NCI-H2196 (cell line): ENCODE data around the gene MCC.

Source experiments
- DNase-seq: peaks from one replicate; lab custom pipeline; 2025; ENCODE audit not compliant: unreplicated experiment; lab: John Stamatoyannopoulos, UW

MCC gene

DNA sequence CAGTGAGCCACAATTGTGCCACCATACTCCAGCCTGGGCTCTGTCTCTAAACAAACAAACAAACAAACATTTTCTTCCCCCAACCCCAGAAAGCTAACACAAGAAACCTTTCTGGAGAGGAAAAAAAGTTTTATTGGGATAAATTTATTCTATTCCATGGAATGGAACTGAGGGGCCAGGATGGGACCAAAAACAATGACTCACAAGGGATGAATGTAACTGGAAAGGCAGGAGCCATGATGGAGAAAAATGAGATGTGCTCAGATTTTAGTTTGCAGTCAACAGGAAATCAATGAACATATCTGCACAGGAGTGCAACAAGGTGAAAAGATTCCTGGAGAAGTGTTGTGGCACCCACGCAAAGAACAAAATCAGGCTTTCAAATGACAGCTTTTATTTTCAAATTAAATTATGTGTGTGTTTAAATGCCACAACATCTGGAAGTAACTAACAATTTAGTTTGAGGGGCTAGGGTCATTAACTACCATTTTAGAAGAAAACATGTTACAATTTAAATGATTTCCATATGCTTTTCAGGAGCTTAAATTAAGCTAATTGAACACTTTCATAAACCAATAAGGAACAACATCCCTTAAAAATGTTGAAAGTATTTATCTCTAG is 262.0 kb downstream of the MCC start:
- no peak for DNase-seq

DNA sequence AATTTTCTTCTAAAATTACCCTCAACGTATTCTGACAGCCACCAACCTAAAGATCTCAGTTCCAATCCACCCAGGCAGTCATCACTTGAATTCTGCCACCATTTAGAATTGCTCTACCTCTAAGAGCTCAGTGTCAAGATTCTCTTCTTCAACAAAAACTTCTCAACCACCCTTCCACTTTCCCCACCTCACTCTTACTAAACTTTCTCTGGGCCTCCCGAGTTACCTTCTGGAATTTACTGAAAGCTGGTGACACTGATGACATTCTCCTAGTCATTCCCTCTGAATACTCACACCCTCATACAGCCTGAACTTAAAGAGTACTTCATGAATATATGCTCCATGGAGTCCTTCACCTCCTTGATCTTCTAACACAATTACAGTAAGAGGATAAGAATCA is 263.0 kb downstream of the MCC start:
- DNase-seq: no peak

DNA sequence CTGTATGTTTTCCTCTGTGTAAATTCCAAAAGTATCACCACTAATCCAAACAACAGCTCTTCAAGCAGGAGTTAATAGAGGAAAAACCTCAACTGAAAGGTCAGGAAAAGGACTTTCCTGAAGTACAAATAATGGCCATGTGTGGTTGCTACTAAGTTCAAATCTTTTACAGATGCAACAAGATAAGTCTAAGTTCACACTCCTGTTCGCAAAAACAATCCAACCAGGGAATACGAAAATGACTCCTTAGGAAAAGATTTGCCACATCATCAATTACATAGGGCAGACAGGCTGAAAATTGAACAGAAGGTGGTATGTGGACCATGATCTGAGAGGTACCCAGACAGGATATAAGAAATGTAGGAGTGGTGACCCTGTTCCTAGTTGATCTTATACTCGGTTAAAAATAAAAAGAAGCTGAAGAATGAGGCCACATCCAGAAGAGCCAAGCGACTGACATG is 263.6 kb downstream of the MCC start:
- DNase-seq: no peak

DNA sequence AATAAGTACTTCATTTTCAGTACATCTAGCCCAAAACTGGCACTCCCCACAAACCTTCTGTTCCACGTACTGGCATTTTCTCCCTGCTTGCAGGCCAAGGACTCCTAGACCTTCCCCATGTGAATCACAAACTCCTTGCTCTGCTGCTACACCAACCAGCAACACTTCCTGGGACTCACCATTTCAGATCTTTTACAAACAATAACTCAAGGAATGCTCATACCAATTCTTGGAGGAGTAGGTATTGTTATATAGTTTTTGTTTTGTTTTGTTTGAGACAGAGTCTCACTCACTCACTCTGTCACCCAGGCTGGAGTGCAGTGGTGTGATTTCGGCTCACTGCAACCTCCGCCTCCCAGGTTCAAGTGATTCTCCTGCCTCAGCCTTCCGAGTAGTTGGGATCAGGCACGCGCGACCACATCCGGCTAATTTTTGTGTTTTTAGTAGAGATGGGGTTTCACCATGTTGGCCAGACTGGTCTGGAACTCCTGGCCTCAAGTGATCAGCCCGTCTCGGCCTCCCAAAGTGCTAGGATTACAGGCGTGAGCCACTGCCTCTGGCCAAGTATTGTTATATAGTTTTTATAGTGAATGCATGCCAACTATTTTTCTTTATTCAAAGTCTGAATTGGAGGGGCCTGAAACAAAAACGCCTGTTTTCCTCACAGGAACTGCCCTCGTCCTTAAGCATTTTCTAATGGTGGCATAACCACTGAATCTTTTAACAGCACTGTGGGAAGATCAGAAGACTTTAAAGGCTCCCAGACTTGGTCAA is 264.2 kb downstream of the MCC start:
- DNase-seq: no peak

DNA sequence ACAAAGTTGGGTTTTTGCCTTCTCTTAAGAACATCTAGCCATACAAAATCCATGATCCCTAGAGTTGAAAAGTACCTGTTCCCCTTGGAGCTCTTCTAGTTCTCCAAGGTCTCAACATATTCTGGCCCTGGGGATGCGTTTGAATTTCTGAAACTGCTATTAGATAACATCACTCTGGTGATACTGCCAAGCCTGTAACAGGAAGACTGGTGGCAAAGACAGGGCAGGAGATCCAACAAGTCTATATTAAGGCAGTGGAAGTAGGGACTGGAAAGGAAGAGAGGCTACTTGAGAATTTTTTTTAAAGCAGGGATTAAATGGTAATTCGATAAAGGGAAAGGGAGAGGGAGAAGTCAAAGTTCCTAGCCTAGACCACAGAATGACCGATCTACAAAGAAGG is 264.9 kb downstream of the MCC start:
- DNase-seq: no peak

DNA sequence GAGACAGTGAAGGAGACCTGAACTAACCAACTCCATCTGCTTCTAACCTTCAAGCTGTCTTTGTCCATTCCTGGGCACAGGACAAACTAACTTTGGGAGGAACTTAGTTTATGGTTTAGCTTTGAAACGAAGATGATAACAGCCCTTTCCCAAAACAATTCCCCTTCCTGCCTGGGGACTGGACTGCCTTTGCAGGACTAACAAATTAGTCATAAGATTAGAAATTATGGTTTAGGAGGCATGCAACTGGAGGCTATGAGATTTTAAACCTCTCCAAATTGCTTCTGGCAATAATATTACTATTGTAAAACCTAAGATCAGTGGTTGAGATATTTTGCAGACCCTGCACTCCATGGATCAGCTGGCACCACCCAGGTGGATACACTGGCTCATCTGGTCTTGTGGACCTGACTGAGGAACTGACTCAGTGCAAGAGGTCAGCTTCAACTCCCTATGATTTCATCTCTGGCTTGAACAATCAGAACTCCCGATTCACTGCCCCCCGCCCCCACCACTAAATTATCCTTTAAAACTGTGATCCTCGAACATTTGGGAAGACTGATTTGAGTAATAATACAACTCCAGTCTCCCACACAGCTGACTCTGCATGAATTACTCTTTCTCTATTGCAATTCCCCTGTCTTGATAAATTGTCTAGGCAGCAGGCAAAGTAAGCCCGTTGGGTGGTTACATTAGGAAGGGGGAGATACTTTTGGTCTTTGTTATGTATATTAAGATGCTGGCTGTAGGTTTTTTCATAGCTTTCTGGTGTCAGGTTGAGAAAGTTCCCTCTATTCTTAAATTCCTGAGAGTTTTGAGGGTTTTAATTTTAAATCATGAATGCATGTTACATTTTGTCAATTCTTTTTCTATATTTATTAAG is 266.7 kb downstream of the MCC start:
- no peak for DNase-seq

DNA sequence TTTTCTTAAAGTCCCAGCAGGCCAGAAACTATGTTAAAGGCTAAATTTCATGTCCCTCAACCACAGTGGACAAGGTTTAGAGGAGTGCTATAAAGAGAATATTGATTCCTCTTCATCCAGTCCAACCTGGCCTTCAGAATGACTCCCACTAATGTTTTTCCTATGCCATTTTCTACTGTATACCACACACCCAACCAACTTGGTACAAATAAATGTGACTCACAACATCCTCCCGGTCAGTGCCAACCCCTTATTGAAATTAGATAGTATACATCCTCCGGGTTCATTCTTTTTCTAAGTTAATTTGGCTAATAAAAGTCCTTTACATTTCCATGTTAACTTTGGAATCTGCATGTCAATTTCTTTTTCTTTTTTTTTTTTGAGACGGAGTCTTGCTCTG is 268.6 kb downstream of the MCC start:
- DNase-seq: no peak

DNA sequence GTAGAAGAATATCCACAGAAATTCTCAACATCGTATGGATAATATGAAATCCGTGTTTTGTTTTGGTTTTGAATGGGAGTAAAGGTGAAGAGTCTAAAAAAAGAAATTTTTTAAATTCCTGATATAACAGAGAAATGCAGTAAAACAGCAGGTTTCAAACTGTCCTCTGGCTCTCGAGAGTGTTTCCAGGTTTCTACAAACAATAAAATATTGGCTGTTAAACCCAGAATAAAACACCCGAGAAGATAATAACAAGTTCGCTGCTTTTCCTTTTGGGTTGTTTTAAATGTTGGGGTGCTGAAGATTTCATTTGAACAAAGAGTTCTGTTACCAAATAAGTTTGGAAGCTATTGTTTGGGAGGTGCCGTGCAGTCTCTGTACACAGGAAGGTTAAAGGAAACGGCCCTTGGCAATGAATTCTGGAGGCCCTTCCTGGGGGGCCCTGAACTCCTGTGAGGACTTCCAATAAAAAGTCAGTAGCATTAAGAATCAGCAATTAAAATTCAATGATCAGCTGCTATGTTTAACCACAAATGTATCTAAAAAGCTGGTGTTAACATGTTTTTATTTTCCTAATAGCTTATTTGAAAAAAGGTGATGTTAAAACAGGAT is 269.2 kb downstream of the MCC start:
- DNase-seq: no peak

DNA sequence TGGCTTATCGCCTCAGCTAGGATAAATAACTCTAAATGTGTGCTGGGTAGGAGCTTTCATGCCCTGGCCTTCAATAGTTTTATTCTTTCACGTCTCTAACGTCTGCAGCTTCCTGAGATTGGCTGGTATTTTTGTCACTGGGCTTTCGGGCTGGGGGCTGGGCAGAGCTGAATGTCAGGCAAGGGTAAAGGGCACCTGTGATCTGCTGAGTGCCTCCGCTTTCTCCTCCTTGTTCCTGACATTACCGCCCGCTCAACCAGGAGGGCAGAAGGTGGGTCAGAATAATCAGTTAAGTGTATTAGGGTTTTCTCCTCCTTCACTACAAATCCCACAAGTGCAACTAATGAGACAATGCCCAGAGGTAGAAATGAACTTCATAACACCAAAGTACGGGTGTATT is 270.1 kb downstream of the MCC start:
- no peak for DNase-seq

DNA sequence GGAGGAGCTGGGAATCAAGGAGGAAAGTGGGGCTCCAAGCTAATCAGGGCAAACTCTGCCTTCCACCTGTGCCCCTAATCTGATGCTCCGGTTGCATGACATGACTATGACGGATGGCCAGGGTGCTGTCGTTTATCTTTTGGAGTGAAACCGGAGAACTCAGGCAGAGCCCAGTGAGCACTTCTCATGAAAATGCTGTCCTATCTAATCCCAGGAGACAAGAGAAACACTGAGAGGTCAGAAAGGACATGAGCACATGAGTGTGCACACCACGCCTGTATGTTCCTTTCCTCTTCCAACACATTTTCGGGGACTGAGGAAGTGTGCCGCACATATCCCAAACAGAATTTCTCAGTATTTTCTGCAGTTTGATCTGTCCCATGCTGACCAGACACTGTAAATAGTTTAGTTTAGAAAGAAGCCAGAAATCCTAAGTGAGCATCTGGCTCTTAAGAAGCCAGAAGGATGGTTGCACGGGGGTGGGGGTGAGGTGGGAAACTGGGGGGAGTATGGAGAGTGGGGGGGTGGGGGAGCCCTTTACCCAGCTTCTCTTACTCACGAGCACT is 270.6 kb downstream of the MCC start:
- no peak for DNase-seq

DNA sequence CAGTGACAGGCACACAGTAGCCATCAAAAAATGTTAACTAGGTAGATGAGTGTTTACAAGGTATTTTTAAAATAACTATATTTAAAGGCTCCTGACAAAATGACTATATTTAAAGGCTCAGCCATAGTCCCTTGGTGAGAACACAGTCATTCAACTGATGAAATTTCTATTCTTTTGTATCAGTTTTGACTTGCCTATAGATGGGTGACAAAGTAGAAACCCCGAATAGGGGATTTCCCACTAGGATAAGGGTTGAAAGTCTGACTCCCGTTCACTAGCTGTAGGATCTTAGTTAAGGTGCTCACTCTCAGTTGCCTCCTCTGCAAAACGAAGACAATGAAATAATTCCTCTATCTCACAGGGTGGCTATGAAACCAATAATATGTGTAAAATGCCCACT is 271.7 kb downstream of the MCC start:
- no peak for DNase-seq

DNA sequence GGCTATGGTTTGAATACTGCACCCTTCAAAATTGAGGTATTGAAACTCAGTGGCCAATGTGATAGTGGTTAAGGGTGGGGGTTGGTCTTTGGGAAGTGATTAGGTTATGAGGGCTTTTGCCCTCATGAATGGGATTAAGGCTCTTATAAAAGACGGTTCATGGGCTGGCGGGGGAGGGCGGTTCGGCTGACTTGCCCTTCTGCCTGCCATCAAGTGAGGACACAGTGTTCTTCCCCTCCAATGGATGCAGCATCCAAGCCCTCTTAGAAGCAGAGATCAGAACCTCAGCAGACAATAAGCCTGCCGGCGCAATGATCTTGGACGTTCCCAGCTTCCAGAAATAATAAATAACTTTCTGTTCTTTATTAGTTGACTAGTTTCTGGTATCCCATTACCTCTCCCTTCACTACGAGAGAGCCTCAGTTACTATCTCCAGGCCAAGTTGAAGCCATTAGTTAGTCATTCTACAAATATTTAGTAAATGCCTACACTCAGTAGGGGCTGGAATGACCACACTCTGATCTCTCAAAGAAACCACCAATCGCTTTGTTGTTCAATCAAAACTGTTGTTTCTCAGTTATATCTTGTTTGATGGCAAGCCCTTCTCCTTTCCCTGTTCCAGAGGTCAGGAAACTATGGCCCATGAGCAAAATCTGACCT is 272.7 kb downstream of the MCC start:
- DNase-seq: no peak

DNA sequence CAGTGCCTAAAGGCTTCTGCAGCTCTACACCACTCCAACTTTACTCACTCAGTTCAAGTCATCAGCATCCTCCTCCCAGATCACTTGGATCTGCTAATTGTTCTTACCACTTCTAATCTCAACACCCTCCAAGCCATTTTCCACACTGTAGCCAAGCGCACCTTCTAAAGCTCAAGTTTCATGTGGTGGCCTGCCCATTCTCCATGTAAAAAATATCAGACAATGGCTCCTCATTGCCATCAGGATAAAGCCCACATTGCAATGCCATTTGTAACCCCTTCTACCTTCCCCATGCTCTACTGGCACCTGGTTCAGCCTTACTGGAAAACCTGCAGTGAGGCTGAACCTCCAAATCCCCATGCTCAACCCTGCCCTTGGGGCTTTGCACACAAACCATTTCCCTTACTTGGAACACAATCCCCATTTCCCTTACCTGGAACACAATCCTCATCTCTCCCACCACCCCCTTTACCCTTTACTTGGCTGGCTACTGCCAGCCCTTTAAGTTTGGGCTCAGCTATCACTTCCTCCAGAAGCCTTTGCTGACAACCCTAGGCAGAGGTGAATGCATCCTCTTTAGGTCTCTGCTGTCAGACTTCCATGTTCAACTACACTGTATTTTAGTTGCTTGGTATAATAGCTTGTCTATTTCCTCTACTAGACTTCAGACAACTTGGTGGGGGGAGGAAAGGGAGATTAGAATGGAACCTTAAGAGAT is 273.5 kb downstream of the MCC start:
- no peak for DNase-seq

DNA sequence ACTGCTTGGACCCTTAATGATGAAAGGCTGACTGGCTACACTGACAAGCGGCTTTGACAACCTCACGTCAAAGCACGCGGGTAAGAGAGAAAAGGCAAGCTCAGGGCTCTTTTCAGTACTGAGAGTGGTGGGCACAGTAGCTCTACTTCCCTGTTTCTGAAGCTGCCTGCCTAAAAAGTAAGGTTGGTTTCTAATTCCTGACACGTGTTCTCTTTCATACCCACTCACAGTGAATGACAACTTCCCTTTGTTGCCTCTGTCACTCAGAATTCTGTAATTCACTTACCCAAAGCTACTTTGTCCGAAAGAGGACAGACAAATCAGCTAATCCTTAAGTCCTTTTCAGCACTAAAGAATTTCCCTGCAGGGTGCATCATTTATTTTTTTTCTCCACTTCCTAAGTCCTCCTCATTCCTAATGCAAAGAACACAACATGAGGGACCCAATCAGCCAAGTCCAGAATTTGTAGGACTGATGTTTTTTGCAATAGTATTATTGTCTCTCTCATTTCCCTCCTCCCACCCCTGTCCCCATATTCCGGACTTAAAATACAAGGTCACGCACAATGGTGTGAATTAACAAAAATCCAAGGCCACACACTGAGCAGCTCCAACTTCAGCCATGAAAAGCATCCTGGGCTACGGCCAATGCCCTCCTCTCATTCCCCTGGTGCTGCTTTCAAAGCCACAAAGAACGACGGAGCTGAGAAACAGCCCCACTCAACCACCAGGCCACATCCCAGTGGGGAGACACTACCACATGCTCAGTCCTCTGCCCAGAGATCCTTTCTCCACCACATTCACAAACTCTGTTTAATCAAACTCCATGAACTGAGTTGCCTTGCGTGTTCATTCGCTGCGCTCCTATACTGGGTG is 274.5 kb downstream of the MCC start:
- DNase-seq: no peak

DNA sequence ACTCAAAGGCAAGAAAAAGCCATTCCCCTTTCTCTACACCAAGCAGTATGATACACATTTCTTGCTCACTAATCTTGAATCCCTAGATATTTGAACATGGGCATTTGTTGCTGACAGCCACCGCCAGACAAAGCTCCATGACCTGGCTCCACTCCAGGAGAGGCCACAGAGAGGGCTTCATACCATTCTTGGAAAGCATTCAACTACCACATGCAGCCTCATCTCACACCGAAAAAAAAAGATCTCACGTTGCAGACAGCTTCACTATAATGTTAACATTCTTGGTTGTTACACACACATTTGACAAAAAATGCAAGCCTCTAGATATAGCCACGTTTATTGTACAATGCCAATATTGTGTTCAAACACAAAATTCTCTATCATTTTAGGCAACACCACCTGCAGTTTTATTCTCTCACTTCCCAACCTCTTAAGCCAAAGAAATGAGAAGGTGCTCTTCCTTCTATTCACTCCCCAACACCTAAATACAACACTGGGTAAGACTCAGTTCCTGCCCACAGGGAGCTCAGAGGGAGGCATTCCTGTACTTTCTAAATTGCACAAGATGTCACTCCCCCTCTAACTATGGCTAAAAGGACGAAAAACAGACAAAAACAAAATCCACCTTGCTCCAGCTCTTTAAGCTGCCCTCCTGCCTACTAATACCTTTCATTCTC is 275.9 kb downstream of the MCC start:
- no peak for DNase-seq

DNA sequence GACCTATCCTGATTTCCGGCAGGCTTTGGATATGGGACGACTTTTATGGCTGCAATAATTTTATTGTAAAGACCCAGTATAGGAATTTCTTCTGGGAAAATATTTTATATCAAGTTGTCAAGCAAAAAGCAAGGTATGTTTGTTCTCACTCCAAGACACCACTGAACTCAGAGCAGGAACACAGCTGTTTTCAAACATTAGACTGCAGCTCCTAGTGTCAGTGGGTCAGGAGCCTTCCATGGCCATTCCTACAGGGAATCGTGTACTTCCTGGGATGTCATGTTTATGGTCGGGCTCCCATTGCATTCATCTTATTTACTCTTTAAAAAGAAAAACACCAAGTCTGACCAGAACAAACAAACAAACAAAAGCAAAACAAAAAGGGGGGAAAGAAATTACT is 278.8 kb downstream of the MCC start:
- DNase-seq: no peak

DNA sequence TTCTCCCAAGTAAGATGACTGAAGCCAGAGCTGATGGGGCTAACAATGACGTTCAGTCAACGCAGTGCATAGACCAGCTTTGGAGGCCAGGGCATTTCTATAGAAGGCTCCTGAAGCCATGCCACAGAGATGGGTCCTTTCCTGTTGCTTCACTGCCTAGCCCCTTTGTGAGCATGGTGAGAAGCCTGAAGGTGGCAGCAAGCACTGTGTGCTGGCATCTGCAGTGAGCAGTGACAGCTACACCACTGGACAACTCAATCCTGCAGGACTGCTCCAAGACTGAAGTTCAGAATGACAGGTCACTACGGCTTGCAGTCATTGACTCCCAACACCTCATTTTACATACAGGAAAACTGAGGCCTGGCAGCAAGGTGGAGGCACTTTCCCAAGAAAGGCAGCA is 282.4 kb downstream of the MCC start:
- no peak for DNase-seq

DNA sequence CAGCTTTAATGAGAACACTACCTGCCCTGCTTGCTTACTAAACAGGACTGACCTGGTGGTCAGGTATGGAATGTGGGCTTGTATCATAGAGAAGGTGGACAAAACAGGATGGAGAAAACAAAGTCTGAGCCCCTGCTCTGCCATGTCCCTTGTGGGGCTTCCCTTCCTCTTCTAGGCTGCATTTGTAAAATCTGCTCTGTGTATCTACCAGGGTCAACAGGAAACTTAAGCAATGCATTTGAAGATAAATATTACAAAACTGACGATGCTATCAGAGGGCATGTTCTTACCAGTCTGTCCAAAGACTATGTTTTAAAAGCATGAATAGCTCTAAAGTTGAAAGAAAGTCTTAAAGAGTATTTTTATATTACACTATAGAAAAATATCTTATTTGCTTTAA is 282.9 kb downstream of the MCC start:
- DNase-seq: no peak
